Nephron (organoid): ENCODE measurements around the gene MUSTN1.

ENCODE experiments used
- H3K27ac Mint-ChIP-seq, 3 experiments: 2 replicates each; pipeline ENCODE4 v1.8.0; 2020; ENCODE audit warnings: mixed read lengths in 3 of 3, mild to moderate bottlenecking in 2 of 3, moderate library complexity in 1 of 3
- H3K27me3 Mint-ChIP-seq: 2 replicates; pipeline ENCODE4 v1.8.0; 2021; ENCODE audit warnings: low read depth, mild to moderate bottlenecking, moderate library complexity, mixed read lengths
- H3K36me3 Mint-ChIP-seq: 2 replicates; pipeline ENCODE4 v1.8.0; 2020; ENCODE audit warnings: low read depth, mixed read lengths
- H3K4me1 Mint-ChIP-seq: 2 replicates; pipeline ENCODE4 v1.8.0; 2020; ENCODE audit warnings: mixed read lengths
- H3K4me3 Mint-ChIP-seq, 3 experiments: 2 replicates each; pipeline ENCODE4 v1.8.0; 2020; ENCODE audit warnings: mild to moderate bottlenecking in 3 of 3, mixed read lengths in 3 of 3, moderate library complexity in 2 of 3
- H3K9me3 Mint-ChIP-seq: 2 replicates; pipeline ENCODE4 v1.8.0; 2020; ENCODE audit warnings: mixed read lengths
- CTCF ChIP-seq, 3 experiments: fragments of 200-600 bp; sonication (generic); IDR thresholded peaks; one replicate each; pipeline ENCODE4 v1.5.0; 2021; ENCODE audit warnings: antibody characterized with exemption in 3 of 3; ENCODE audit not compliant: unreplicated experiment in 3 of 3

The MUSTN1 gene

GRCh38 chr3:52787246-52787645 lies 47.6 kb downstream of the MUSTN1 start:
- no peak overlapping the region for H3K27ac Mint-ChIP-seq
- TF ChIP-seq CTCF (IDR thresholded peaks at IDR 0.05; ENCODE audit: unreplicated experiment in 3 of 3): no peak
- peaks cover 24% of the 10 kb centered on the region for H3K27me3 Mint-ChIP-seq
- H3K9me3 Mint-ChIP-seq: no peaks in the 10 kb centered on the region
- H3K36me3 Mint-ChIP-seq: no peaks in the 10 kb centered on the region
- H3K4me1 Mint-ChIP-seq: no peaks in the 10 kb centered on the region
- H3K4me3 Mint-ChIP-seq: no peak overlapping the region

- Mint-ChIP-seq H3K9me3 (no peaks in the 10 kb centered on the region), H3K27me3 (peaks cover 31% of the 10 kb centered on the region), H3K27ac (no peak overlapping the region), H3K36me3 (no peaks in the 10 kb centered on the region), H3K4me3 (no peak overlapping the region), H3K4me1 (no peaks in the 10 kb centered on the region)
- no peak for TF ChIP-seq CTCF (IDR thresholded peaks at IDR 0.05; ENCODE audit: unreplicated experiment in 3 of 3)
Observed at GRCh38 chr3:52786330-52787215, 48.2 kb downstream of the MUSTN1 start.

- no peak for TF ChIP-seq CTCF (IDR thresholded peaks at IDR 0.05; ENCODE audit: unreplicated experiment in 3 of 3)
- no peaks in the 10 kb centered on the region for H3K4me1 Mint-ChIP-seq
Observed at GRCh38 chr3:52784931-52785590, 49.8 kb downstream of the MUSTN1 start.

GRCh38 chr3:52784021-52784621 lies 50.7 kb downstream of the MUSTN1 start:
- no peak overlapping the region for H3K27ac Mint-ChIP-seq
- no peaks in the 10 kb centered on the region for H3K9me3 Mint-ChIP-seq
- no peak for TF ChIP-seq CTCF (IDR thresholded peaks at IDR 0.05; ENCODE audit: unreplicated experiment in 3 of 3)
- no peaks in the 10 kb centered on the region for H3K36me3 Mint-ChIP-seq
- no peak overlapping the region for H3K4me3 Mint-ChIP-seq
- H3K27me3 Mint-ChIP-seq: peaks cover 32% of the 10 kb centered on the region
- no peaks in the 10 kb centered on the region for H3K4me1 Mint-ChIP-seq

More at GRCh38 chr3:52784931-52785590, 49.8 kb downstream of the MUSTN1 start:
- H3K27me3 Mint-ChIP-seq: peaks cover 32% of the 10 kb centered on the region
- no peaks in the 10 kb centered on the region for H3K9me3 Mint-ChIP-seq
- H3K27ac Mint-ChIP-seq: no peak overlapping the region
- no peak overlapping the region for H3K4me3 Mint-ChIP-seq
- no peaks in the 10 kb centered on the region for H3K36me3 Mint-ChIP-seq

GRCh38 chr3:52783211-52783555 lies 51.6 kb downstream of the MUSTN1 start:
- Mint-ChIP-seq H3K36me3 (no peaks in the 10 kb centered on the region), H3K9me3 (no peaks in the 10 kb centered on the region), H3K27me3 (peaks cover 32% of the 10 kb centered on the region), H3K4me3 (no peak overlapping the region), H3K27ac (no peak overlapping the region), H3K4me1 (no peaks in the 10 kb centered on the region)
- no peak for TF ChIP-seq CTCF (IDR thresholded peaks at IDR 0.05; ENCODE audit: unreplicated experiment in 3 of 3)
